ENCODE measurements around the gene DDX56.

DDX56 gene

DNA sequence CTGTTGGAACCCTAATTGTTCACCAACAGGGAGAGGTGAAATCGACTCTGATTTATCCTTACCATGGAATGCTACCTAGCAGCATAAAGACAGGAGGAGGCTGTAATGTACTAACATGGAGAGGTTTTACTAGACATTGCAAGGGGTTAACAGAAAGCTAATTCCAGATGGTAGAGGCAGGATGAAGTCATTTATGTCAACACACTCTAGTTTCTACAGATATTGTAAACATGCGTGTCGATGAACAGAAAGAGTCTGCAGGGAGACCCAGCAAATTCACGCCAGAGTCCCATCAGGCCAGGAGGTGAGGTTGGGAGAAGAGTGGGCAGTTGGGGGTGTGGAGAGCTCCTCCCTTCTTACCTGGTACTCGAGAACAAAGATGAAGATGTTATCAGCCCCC is 39.6 kb downstream of the DDX56 start:
- DNase-seq: no peak

DNA sequence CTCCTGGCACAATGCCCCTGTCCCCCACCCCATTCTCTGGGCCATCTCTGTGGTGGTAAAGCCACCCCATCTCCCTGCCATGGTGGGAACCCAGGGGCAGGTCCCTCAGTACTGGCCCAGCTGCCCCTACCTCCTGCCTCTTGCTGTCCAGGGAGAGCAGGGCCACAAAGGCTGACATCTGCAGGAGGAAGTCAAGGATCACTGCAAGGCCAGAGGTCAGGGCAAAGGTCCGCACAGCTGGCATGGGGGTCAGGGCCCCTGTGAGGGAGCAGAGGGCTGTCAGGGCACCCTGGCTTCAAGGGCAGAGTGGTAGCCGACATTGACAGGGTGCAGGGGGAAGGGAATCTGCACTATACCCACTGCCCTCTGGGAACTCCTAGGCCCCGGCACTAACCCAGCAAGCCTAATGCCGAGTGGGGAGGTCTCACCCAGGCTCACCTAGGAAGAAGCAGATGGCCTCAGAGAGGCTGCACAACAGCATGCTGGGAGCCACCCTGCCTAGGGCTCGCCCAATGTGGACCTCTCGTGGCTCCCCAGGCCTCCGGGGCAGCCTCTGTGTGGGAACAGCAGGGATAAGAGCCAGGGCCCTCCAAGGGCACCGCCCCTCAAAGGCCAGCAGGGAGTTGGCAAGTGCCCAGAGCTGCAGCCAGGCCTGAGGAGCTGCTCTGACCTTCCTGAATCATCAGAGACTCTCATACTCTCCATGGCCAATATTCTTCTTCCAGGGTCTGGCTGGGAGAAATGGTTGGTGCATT is 40.2 kb downstream of the DDX56 start:
- DNase-seq: no peak

DNA sequence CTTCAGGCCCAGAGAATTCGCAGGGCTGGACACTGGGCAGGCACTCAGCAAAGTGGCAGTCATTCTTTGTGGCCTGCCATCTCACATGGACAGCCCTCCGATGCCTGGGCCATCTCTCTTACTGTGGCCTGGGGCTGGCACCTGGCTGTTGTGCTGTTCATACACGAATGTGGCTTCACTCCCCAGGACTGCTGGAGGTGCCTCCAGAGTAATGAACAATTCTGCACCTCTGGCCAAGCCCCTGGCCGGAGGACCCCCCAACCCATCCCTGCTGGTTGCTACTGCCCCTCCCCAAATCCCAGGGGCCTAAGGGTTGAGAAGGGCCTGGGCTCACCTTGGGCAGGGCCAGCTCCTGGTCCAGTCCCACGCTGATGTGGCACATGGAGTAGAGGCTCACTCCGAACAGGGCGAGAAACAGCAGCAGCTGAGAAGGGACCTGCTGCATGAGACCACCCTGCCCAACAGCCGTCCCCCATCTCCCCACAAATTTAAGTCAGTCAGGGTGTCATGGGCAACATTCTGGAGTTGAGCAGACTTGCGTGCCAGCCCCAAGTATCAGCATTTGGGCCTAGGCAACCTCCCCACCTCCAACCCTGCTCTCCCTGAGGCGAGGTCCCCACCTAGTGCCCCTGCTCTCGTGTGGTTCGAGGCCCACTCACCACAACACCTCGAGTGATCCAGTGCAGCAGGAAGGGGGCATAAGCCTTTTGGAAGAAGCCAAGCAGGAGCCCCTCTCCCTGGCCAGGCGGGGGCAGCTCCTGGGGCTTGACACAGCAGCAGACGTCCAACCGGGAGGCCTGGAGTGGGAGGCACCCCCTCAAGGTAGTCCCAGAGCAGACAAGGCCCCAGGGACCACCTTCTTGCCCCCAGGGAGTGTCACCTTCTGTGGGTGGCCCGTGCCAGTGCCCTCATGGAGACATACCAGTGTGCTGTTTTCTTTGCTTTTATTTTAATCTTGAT is 42.0 kb downstream of the DDX56 start:
- DNase-seq: no peak

DNA sequence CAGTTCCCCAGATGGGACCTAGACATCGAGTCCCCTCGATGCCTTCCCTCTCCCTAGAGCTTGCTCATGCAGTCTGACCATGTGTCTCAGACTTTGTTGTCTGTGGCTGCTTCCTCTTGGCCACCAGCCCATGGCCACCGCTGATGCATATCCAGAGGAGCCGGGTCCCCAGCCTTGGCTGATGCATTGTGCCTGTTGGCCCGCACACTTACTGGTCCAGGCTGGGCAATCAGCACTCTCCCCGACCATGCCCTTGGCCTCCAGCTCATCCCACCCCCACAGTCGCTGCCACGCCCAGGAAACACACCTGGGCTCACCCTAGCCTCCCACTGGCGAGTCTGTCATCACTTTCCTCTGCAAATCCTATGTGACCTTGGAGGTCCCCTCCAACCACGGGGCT is 42.7 kb downstream of the DDX56 start:
- DNase-seq: no peak

DNA sequence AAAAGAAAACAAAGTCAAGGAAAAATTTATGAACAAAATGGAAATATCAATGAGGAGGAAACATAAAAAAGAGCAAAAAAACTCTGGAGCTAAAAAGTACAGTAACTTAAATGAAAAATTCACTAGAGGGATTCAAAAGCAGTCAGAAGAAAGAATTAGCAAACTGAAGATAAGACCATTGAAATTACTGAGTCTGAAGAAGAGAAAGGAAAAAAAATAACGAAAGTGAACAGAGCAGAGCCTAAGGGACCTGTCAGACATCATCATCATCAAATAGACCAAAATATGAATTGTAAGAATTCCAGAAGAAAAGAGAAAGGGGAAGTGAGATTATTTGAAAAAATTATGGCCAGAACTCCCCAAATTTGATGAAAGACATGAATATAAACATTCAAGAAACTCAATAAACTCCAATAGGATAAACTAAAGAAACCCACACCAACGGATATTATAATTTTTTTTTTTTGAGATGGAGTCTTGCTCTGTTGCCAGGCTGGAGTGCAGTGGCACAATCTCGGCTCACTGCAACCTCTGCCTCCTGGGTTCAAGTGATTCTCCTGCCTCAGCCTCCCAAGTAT is 48.8 kb downstream of the DDX56 start:
- no peak for DNase-seq

DNA sequence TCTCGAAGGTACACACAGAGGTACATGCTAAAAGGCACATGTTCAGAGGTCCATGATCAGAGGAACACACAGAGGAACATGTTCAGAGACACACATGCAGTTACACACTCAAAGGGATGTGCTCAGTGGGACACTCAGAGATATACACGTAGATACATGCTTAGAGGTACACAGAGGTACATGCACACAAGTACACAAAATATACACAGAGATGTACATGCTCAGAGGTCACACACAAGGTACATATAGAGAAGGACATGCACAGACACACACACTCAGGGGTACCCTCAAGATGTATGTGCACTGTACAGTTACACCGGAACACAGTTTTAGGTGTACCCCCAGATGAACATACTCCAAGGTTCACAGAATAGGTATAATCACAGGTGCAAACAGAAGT is 51.4 kb downstream of the DDX56 start:
- DNase-seq: no peak

DNA sequence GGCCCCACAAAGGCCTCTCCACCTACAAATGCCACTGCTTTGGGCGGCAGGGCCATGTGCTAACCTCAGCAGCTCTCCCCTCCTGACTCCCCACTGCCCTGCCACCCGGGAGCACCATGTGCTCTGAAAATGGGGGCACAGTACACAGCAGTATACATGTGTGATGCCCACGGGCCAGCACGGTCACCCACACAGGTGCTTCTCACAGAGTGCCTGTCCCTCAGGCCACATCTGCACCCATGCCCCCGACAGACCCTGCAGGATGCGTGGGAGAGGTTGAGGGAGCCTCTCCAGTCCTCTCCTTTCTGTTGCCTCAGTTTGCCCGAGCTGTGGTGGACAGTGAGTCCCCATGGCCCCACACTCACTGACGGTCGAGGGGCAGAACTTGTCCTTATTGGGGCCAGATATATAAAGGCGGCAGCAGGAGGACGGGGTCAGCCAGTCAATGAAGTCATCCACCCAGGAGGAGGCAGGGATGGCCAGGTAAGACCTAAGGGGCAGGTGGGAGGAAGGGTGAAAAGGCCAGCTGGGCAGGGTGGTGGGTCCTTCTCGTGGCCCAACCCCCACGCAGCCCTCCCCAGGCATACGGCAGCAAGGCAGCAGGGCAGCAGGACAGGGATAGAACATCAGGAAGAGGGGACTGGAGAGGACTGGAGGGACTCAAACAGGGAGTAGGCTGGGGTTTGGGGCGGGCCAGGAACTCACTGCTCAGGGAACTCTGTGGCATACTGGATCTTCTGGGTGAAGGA is 52.2 kb downstream of the DDX56 start:
- no peak for DNase-seq

DNA sequence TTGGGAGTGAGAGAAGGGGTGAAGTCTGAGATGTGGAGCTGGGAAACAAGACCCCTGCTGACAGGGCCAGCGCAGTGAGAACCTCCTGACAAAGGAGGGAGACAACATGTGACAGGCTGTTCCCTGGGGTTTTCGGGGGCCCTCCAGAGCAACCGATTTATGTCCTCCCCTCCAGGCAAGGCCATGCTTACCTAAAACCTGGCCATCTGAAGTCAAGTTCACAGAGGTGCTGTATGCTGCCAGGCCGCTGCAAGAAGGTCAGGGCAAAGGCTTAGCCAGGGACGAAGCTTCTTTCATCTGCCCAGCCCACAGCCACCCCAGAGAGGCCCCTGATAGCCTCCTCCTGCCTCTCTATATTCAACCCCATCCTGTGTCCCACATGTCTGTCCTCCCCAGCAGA is 53.1 kb downstream of the DDX56 start:
- no peak for DNase-seq

DNA sequence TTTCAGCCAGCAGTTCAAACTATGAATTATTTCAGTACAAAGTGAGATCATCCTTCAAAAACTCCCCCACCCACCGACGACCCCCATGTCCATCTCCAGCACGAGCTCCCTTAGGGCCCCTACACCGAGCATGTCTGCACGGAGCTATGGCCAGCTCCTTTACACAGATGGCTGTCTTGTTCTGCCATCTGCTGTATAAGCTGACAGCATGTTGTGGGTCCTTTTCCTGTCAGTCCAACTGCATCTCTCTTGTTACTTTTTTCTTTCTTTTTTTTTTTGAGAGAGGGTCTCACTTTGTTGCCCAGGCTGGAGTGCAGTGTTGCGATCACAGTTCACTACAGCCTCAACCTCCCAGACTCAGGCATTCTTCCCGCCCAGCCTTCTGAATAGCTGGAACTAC is 54.2 kb downstream of the DDX56 start:
- no peak for DNase-seq

DNA sequence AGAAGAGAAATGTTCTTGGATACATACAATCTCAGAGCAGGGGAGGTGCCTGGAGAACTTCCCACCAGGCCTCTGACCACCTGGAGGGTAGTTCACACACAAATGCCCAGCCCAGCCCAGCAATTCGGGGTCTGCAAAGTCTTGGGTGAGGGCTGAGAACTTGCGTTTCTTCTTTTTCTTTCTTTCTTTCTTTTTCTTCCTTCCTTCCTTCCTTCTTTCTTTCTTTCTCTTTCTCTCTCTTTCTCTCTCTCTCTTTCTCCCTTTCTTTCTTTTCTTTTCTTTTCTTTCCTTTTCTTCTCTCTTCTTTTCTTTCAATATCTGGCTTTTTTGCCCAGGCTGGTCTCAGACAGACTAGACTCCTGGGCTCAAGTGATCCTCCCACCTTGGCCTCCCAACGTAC is 54.9 kb downstream of the DDX56 start:
- no peak for DNase-seq

DNA sequence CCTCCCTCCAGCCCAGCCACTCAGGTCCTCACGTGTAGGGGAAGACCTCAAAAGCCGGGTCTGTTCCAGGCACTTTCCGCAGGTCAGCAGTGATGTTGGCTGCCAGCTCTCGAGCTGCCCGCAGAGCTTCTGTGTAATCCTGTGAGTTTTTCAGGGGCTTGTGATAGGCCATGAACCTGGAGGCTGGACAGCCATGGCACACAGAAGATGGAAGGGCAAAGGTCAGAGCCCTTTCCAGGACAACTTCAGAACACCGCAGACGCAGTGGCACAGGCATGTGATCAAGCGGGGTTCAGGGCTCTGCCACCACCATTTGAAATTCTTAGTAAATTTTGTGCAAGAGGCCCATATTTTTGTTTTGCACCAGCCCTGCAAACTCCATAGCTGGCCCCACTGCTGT is 56.5 kb downstream of the DDX56 start:
- no peak for DNase-seq
